GM06990 (cell line): Measurements from ENCODE around the gene NDUFB11.

Experiments
- DNase-seq: peaks from one replicate; pipeline ENCODE4 v3.0.0-alpha.2; 2011; ENCODE audit not compliant: insufficient read length; ENCODE audit errors: extremely low read depth
- H3K27me3 ChIP-seq: replicated peaks from 2 replicates; pipeline ENCODE4 v1.6.0; 2011; ENCODE audit warnings: low read length; ENCODE audit not compliant: control insufficient read depth, insufficient read depth
- H3K36me3 ChIP-seq: 2 replicates; pipeline ENCODE4 v1.5.1; 2011; ENCODE audit warnings: low read length; ENCODE audit not compliant: control insufficient read depth, insufficient read depth
- H3K4me3 ChIP-seq: replicated peaks from 2 replicates; pipeline ENCODE4 v1.5.1; 2011; ENCODE audit warnings: low read depth, mild to moderate bottlenecking, control low read depth, low read length
- TF ChIP-seq, protein P1 (sequence below): IDR thresholded peaks from 2 replicates; pipeline ENCODE4 v1.5.1; 2011; ENCODE audit warnings: low read length, control low read depth, mild to moderate bottlenecking, inconsistent platforms; ENCODE audit not compliant: insufficient read depth, poor library complexity, severe bottlenecking

Gene NDUFB11

GRCh38 chrX:47144626-47145394 lies at the start of gene NDUFB11, which contains the start of gene RBM10:
TSS of gene NDUFB11 (minus strand) at chrX:47144702. CDS start at chrX:47144679, 23 bp downstream.
TSS of gene RBM10 (plus strand) at chrX:47145221. CDS start at chrX:47147482, 2,261 bp downstream.
- peak; percentile 94 for DNase-seq
- Histone ChIP-seq H3K27me3 (no peaks in the 10 kb centered on the region), H3K4me3 (peak within 1 kb of the TSS; percentile 75), H3K36me3 (no peaks in the 10 kb centered on the region)
- TF ChIP-seq, protein P1, sequence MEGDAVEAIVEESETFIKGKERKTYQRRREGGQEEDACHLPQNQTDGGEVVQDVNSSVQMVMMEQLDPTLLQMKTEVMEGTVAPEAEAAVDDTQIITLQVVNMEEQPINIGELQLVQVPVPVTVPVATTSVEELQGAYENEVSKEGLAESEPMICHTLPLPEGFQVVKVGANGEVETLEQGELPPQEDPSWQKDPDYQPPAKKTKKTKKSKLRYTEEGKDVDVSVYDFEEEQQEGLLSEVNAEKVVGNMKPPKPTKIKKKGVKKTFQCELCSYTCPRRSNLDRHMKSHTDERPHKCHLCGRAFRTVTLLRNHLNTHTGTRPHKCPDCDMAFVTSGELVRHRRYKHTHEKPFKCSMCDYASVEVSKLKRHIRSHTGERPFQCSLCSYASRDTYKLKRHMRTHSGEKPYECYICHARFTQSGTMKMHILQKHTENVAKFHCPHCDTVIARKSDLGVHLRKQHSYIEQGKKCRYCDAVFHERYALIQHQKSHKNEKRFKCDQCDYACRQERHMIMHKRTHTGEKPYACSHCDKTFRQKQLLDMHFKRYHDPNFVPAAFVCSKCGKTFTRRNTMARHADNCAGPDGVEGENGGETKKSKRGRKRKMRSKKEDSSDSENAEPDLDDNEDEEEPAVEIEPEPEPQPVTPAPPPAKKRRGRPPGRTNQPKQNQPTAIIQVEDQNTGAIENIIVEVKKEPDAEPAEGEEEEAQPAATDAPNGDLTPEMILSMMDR = peak; percentile 58

DNA sequence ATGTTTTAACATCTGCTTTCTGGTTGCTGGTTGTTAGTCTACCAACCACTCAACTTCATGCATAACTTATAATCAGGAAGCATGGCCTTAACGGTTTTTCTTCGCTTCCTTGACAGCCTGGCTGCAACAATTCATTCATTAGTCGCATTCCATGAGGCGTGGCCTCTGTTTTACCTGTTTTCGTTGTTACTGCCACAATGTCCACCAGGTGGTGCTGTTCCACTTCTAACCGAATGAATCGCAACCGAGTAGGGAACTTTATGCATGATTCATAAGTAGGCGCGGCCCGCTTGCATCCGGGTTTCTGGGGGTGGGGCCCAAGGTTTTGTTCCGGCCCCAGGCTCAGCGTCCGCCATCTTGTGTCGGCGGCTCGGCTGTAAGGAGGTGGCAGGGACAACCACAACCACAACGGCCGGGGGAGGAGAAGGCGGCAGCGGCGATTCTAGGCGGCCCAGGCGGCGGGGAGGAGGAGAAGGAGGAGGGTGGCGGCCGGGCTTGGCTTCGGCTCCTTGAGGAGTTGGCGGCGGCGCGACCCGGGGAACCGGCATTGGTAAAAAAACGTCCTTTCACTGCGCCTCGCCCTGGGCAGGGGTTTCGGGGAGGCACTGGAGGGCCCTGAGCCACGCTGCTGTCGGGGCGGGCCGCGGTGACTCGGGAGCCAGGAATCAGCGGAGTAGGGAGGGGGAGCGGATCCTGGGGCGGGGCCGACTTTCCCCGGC lies 49.1 kb upstream of the NDUFB11 start, which contains the start of gene UBA1:
Gene UBA1 (plus strand): TSS at position 355 of the 719 bp plus-strand sequence. CDS start 4,974 bp downstream, outside the sequence.
- TF ChIP-seq, protein P1 = peak; percentile 66
- H3K36me3 ChIP-seq = peaks cover 7% of the 10 kb centered on the region
- H3K27me3 ChIP-seq = no peaks in the 10 kb centered on the region
- H3K4me3 ChIP-seq = peak within 1 kb of the TSS; percentile 78
- DNase-seq = peak; percentile 92

GRCh38 chrX:47191806-47192401 lies 47.4 kb upstream of the NDUFB11 start:
- TF ChIP-seq, protein P1 = no peak
- no peak for DNase-seq
- H3K36me3 ChIP-seq = peaks cover 2% of the 10 kb centered on the region; the same call in 1 of the 2 replicates
- H3K27me3 ChIP-seq = no peaks in the 10 kb centered on the region
- peak overlapping the region; percentile 75 for H3K4me3 ChIP-seq

DNA sequence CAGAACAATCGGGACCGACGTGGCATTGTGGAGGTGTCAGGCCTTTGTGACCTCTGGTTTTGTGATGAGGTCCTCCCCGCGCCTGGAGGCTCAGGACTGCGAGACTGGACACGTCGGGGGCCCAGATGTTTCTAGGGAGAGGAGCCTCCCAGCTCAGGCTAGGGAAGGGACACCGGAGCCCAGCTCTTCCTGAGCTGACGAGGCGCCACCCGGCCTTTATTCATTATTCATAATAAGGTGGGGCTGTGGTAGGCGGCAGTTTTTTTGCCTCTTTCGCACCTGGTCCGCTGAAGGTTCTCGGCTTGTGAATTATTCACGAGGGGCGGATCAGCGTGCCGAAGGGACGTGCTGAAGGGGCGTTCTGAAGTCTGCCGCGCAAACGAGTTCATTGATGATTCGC lies 46.8 kb upstream of the NDUFB11 start:
- TF ChIP-seq, protein P1 = no peak
- H3K36me3 ChIP-seq = no peaks in the 10 kb centered on the region; the same call in 1 of the 2 replicates
- H3K27me3 ChIP-seq = no peaks in the 10 kb centered on the region
- H3K4me3 ChIP-seq = peak overlapping the region; percentile 75
- DNase-seq = peak; percentile 56

DNA sequence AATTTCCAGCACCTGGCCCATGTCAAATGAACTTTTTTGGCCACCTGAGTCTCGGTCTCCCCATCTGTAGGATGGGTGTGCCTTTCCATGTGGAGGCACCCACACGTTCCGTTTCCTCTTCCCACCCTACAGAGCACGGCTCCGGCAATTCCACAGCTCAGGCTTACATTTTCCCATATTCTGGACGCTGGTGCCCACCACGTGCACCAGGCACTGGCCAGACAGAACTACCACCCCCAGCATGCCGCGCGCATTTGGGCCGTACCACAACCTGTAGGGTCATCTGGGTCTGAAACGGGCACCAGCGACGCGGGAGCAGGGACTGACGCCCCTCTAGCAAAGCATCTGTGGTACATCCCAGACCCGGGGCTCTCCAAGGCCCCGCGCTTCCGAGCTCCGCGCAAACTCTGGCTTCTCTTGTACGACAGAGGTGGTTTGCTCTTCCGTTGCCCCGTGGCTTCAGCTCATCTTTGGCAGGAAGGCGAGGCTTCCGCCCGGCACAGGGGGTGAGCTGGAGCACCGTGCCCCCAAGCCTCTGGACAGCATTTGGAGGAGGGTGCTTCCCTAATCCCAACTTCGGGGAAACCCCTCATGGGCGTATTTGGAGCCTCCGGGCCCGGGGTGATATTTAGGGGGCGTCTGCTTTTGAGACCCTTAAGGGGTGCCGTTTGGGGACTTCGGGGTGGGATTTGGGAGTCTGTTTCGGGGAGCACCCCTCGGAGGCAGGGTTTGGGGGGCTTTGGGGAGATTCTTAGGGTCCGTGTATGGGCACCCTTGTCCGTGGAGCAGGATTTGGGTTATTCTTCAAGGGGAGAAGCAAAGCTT lies 46.2 kb upstream of the NDUFB11 start:
- Histone ChIP-seq H3K36me3 (peaks cover 2% of the 10 kb centered on the region), H3K4me3 (peak overlapping the region; percentile 75), H3K27me3 (no peaks in the 10 kb centered on the region)
- DNase-seq = peak; percentile 89
- TF ChIP-seq, protein P1 = no peak
